Common myeloid progenitor, CD34-positive (primary cell): ENCODE data around the gene COL27A1.

Experiments used
- CTCF ChIA-PET: fragments of 350-600 bp; sonication (Branson Sonifier 250); formaldehyde crosslinking; loops from one replicate; lab custom pipeline; 2021; ENCODE audit warnings: antibody characterized with exemption; lab: Charles Lee
- POLR2A ChIA-PET: fragments of 350-600 bp; sonication (Branson Sonifier 250); formaldehyde crosslinking; loops from one replicate; lab custom pipeline; 2021; ENCODE audit warnings: antibody characterized with exemption; lab: Charles Lee
- DNase-seq, 3 donors: peaks; one replicate each; pipeline versions ENCODE4 v3.0.0 to v3.0.0-alpha.2; 2013
- H3K27ac ChIP-seq, 2 experiments: 1 replicate in 1 of 2; 2 replicates in 1 of 2; pipeline ENCODE4 v1.7.0; 2013; ENCODE audit warnings: inconsistent platforms in 2 of 2, low read length in 2 of 2, mild to moderate bottlenecking in 2 of 2, low read depth in 1 of 2, moderate library complexity in 1 of 2; ENCODE audit not compliant: severe bottlenecking in 2 of 2, insufficient read depth in 1 of 2, poor library complexity in 1 of 2
- H3K27me3 ChIP-seq, 5 experiments: replicated peaks in 2 of 5; 1 replicate in 3 of 5; 2 replicates in 2 of 5; pipeline versions ENCODE4 v1.6.1 to v1.7.0; 2013; ENCODE audit warnings: low read length in 4 of 5, mild to moderate bottlenecking in 2 of 5, moderate library complexity in 2 of 5, inconsistent platforms in 1 of 5; ENCODE audit not compliant: insufficient read depth in 5 of 5, control insufficient read depth in 4 of 5
- H3K36me3 ChIP-seq, 4 experiments: 1 replicate in 2 of 4; 2 replicates in 2 of 4; pipeline versions ENCODE4 v1.6.1 to v1.7.0; 2013; ENCODE audit warnings: low read length in 3 of 4, control low read depth in 1 of 4, mild to moderate bottlenecking in 1 of 4; ENCODE audit not compliant: control insufficient read depth in 4 of 4, insufficient read depth in 4 of 4
- H3K4me1 ChIP-seq, 4 experiments: 1 replicate in 3 of 4; 2 replicates in 1 of 4; pipeline versions ENCODE4 v1.6.1 to v1.7.1; 2013; ENCODE audit warnings: low read length in 3 of 4, mild to moderate bottlenecking in 3 of 4, control low read depth in 1 of 4, inconsistent platforms in 1 of 4, moderate library complexity in 1 of 4; ENCODE audit not compliant: control insufficient read depth in 4 of 4, insufficient read depth in 4 of 4; ENCODE audit errors: control extremely low read depth in 1 of 4
- H3K4me3 ChIP-seq, 7 experiments: 1 replicate in 4 of 7; 2 replicates in 3 of 7; pipeline versions ENCODE4 v1.5.1 to v1.7.0; 2013; ENCODE audit warnings: mild to moderate bottlenecking in 7 of 7, low read length in 6 of 7, moderate library complexity in 6 of 7, inconsistent platforms in 2 of 7, low read depth in 2 of 7, control low read depth in 1 of 7; ENCODE audit not compliant: insufficient read depth in 4 of 7, control insufficient read depth in 1 of 7; ENCODE audit errors: extremely low read depth in 1 of 7
- H3K9me3 ChIP-seq, 5 experiments: 1 replicate in 4 of 5; 2 replicates in 1 of 5; pipeline versions ENCODE4 v1.6.1 to v1.7.1; 2013; ENCODE audit warnings: low read length in 4 of 5, mild to moderate bottlenecking in 2 of 5, inconsistent platforms in 1 of 5, low read depth in 1 of 5, moderate library complexity in 1 of 5; ENCODE audit not compliant: control insufficient read depth in 4 of 5, insufficient read depth in 2 of 5; ENCODE audit errors: control extremely low read depth in 1 of 5
- WGBS: methylation state at CpG from one replicate; pipeline ENCODE4 v1.1.5; 2013; ENCODE audit not compliant: insufficient coverage; 5-methylcytosine and 5-hydroxymethylcytosine counted together

Gene COL27A1

GRCh38 chr9:114357911-114358328 is 202.6 kb downstream of the COL27A1 start:
- POLR2A ChIA-PET, result no interaction called here
- Histone ChIP-seq H3K4me1 (peaks cover 0 to under 1% (median 0%) of the 10 kb centered on the region in 4 experiments), H3K27ac (no peak overlapping the region), H3K36me3 (peaks cover 39 to 88% (median 70%) of the 10 kb centered on the region in 4 experiments), H3K27me3 (no peaks in the 10 kb centered on the region), H3K9me3 (no peaks in the 10 kb centered on the region), H3K4me3 (no peak overlapping the region)
- CTCF ChIA-PET, result interaction anchor here (1.4 kb wide), 1 partner anchor 48 kb away, joined by 4 read pairs; no protein-coding TSS in a partner anchor
- DNase-seq, result no peak
- WGBS, result 98% methylated on average over 8 of the region's 9 CpGs

DNA sequence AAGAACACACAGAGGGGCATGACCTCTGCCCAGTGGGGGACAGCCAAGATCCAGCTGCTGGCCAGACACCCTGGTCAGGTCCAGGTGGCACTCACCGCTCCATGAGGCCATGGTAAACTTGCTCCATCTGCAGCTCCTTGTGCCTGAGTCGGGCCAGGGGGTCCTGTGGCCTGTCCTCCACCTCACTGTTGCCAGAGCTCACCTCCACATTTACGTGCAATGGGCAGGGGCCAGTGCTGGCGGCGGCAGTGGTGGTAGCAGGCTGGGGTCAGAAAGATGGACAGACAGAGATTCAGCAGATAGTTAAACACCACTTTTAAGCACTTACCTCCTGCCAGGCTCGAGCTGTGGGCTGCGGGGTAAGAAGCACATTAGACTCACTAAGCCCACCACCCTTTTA is 204.5 kb downstream of the COL27A1 start:
- Histone ChIP-seq H3K36me3 (peaks cover 46 to 95% (median 76%) of the 10 kb centered on the region in 4 experiments), H3K27me3 (no peaks in the 10 kb centered on the region), H3K4me3 (no peak overlapping the region), H3K4me1 (peaks cover 14 to 19% (median 18%) of the 10 kb centered on the region in 4 experiments), H3K9me3 (no peaks in the 10 kb centered on the region), H3K27ac (no peak overlapping the region)
- CTCF ChIA-PET, result interaction anchor here (1.3 kb wide), 1 partner anchor 21 kb away, joined by 4 read pairs; no protein-coding TSS in a partner anchor
- POLR2A ChIA-PET, result no interaction called here
- no peak for DNase-seq
- whole genome bisulfite sequencing, result 93% methylated on average over 2 of the region's 7 CpGs

DNA sequence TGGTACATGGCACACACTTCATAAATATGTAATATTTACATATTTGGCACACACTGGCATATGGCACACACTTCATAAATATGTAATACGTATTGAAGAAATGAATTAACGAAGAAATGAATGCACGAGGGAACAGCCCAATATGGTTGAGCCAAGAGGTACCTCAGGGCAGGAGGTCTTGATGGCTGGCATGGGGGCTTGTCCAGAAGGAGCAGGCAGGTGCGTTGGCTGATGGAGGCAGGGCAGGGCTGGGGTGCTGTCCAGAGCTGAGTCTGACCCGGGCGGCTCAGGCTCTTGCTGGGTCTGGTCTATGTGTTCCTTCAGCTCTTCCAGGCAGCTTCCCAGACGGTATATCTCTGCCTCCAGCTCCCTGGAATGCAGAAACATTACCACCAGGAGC is 206.2 kb downstream of the COL27A1 start:
- no peak overlapping the region for H3K4me3 ChIP-seq
- ChIA-PET POLR2A (interaction anchor here (1.2 kb wide), 1 partner anchor 11 kb away, joined by 3 read pairs; no protein-coding TSS in a partner anchor), CTCF (interaction anchor here (15.2 kb wide), 1 partner anchor 28 kb away, joined by 255 read pairs; the partner anchor contains the start of gene AKNA)
- no peak for DNase-seq
- peaks cover 46 to 92% (median 71%) of the 10 kb centered on the region in 4 experiments for H3K36me3 ChIP-seq
- H3K4me1 ChIP-seq, result peaks cover 23 to 34% (median 32%) of the 10 kb centered on the region in 4 experiments
- H3K9me3 ChIP-seq, result no peaks in the 10 kb centered on the region
- WGBS, result 98% methylated on average over 5 of the region's 7 CpGs
- no peak overlapping the region for H3K27ac ChIP-seq
- H3K27me3 ChIP-seq, result no peaks in the 10 kb centered on the region
